M059J (cell line): ENCODE data around the gene HPSE2. TPM values are rescaled to one million over a fixed set of nuclear protein-coding genes. Genes with fewer than 3 reads are reported as not detected.
A peak's percentile ranks its signal among the peaks of the same experiment; 100 is the strongest.

ENCODE experiments used
- DNase-seq: peaks from one replicate; pipeline ENCODE4 v3.0.0-alpha.2; 2012; ENCODE audit warnings: low read depth
- total RNA-seq: library from RNA; depleted of rRNA; stranded (reverse); fragments of >200 nt; shearing (Covaris generic); gene quantifications from 2 replicates; pipeline ENCODE4 v1.2.3, GENCODE V29; 2014

The HPSE2 gene
- total RNA-seq, 1 experiment from 2014 or later, result 0.57 TPM

DNA sequence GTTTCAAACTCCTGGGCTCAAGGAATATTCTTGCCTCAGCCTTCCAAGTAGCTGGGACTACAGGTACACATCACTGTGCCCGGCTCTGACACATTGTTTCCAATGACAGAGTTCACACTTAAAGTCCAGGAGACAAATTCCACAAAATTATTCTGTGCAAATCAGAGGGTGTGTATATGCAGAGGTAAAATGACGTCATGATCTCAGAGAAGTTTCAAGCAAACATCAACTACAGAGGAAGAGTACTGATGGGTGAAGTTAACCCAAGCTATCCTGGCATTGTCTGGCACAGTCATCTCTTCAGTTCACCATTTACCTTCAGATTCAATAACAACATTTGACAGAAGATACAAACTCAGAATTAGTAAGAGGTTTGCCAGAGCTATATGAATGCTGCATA lies 388.9 kb downstream of the HPSE2 start:
- DNase-seq, result no peak

DNA sequence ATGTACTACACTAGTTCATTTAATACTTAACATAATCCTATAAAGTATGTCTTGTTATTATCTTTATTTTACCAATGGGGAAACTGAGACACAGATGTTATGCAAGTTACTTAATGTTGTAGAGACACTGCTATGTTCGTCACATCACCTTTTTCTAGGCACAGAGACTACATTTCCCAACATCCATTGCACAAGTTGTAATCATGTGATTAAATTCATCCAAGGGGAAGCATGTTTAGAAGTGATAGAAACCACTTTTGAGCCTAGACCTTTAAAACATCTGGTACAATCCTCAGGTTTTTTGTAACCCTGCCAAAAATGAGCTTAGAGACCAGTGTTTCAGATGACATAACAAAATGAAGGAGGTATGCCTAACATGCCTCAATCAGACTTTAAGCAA lies 402.1 kb downstream of the HPSE2 start:
- no peak for DNase-seq

DNA sequence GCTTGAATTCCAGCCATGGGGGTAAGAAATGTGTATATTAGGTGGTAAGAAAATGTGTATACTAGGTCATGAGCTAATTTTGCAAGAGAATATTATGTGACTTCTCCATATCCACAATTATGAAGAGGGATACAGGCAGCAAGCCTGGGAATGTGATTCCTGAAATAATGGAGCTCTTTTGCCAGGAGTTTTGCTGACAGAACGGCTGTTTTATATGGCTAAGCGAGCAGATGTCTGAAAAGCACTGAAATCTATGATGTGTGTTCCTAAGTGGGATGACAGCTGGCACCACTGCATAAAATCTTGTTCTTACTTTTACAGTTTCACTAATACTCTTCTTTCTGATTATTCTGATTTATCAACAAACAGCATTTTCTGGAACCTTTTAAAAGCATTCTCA lies 402.9 kb downstream of the HPSE2 start:
- DNase-seq, result no peak

DNA sequence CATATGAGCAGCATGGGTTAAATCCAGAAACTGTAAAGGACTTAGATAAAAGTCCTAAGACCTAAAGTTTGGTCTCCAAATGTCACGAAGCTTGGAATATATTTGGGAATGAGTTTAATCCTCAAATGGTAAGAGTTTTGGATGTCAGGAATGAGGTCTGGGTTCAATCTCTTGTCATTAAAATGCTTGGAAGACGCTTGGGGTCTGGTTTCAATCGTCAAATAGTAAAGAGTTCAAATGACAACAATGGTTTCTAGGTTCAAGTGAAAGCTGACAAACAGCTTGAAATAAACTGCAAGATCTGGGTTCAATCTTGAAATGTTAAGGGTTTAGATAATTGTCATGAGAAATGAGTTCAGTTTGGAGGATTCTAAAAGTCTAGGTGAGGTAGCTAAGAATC lies 403.5 kb downstream of the HPSE2 start:
- no peak for DNase-seq

DNA sequence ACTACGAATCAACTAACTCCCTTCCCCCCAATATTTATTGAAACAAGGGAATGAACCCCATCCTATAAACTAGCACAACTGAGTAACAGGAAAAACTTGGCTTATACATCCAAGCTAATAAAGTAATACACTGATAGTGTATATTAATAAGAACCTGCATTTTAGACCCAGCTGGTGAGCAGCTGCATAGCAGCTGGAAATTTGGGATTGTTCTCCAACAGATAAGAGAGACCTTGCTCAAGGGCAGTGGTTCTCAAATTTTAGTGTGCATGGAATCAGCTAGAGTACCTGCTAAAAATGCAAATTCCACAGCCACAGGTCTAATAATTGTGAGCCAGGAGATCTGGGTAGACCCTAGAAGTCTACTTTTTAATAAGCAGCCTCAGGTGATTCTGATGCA lies 404.3 kb downstream of the HPSE2 start:
- no peak for DNase-seq

DNA sequence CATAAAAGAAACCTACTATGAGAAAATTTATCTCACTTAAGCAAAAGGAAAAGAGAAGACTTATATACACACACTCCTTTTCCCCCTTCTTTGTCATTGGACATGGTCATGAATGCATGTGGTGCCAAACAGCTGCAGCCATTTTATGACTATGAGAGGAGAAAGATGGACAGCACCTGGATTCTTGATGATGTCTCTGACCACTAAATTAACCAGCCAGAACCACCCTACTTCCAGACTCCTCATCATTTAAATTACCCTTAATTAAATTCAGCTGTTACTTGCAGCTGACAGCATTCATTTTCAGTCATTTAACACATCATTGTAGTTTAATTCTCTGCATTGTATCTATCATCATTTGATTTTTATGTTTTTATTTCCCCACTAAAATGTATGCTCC lies 409.9 kb downstream of the HPSE2 start:
- no peak for DNase-seq

DNA sequence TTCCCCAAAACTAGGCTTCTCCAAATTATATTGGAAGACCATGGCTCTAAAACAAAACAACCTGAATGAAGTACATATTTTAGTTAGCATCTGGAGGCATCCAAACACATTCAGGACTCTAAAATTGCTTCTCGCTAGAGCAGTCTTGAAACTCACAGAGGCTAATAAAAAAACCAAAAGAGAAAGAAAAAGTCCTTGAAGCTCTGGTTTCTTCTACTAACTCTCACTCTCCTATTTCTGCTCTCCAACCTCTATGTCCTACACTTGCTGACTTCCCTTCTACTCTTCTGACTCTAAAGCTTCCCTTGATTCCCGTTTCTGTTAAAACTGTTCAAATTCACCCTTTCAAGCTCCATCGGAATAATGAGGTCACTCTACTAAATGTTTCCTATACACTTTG lies 418.3 kb downstream of the HPSE2 start:
- DNase-seq, result no peak

DNA sequence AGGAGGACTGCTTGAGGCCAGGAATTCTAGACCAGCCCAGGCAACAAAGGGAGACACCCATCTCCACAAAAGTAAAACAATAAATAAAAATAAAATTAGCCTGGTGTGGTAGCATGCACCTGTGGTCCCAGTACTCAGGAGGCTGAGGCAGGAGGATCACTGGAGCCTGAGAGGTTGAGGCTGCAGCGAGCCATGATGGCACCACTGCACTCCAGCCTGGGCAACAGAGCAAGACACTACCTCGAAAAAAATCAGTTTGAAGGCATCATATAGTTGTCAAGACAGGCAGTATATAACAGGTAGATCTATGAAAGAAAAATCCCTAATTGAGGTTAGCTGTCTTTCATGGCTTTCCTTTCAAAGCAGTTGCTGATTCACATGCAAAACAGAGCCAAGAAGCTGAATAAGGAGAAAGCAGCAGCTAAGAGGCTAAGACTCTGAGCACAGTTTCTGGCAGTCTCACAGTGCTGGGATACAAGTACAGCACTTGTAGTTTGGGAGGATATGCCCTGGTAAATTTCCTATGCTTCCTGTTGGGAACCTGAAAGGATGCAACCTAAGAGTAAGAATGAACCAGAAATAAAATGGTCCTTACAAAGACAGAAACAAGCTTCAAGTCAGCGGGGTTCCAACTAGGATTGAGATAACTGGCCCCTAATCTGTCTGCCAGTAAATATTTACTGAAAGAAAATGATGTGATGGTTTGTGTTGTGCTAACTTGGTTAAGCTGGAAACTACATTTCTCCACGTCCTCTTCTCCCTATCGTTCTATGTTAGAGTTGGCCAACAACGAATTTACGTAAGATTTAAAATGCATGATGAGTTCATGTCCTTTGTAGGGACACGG lies 420.4 kb downstream of the HPSE2 start:
- DNase-seq, result no peak

DNA sequence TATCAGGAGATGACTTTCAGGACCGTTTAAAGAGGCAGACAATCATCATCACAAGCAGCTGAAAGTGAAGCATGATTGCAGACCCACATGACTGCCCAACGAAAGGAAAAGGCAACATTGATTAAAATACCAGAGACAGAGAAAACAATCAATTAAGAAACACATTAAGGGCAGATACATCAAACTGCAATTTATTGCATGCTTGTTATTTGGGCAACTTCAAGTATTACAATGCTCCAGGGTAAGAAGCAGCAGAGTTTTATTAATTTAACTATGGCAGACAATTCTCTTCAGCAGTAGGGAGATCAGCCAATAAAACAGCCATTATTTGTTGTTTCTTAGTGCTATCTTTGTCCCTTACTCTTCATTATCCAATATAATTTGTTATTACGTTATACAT lies 421.2 kb downstream of the HPSE2 start:
- DNase-seq, result no peak

DNA sequence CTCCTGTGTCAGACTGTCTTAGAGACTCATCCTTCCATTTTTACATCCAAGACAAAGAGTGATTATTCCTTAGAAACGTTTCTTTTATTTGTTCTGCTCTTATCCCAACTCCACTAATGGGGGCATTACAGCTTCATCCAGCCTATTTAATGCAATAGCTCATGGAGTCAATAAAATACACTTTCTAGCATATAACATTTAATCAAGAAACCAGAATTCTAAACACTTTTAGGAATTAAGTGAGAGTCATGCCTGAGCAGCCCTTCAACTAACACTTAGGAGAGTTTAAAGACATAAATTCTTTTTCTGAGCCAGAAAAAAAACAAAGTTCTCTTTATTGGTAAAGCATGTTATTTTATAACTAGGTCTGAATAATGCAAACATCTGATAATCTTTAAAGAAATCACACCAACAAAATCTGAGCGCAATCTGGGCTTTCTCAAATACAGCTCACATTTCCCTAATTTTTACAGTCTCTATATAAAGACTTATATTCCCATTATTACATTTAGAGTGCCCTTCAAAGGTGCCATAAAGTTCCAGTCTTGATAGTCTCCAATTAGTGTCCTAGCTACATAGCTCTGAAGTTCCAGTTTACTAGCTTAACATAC lies 427.3 kb downstream of the HPSE2 start:
- DNase-seq, result no peak

DNA sequence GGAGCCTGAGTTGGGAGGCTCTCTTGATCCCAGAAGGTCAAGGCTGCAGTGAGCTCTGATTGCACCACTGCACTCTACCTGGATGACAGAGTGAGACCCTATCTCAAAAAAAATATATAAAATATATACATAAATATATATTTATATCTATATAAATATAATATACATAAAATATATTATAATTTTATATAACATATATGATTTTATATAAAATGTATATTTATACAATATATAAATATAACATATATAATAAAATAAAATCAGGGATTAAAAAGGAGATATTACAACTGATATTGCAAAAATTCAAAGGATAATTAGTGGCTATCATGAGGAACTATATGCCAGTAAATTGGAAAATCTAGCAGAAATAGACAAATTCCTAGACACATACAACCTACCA lies 435.4 kb downstream of the HPSE2 start:
- DNase-seq, result no peak

DNA sequence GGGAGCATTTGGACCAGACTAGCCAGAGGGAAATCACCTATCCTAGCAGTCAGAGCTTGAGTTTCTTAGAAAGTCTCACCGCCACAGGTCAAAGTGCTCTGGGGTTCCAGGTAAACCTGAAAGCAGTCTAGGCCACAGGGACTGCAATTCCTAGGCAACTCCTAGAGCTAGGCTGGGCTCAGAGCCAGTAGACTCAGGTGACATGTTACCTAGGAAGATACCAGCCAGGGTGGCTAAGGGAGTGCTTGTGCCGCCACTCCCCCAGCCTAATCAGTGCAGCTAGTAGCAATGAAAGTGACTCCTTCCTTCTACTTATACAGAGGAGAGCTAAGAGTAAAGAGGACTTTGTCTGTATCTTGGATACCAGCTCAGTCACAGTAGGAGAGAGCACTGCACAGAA lies 440.2 kb downstream of the HPSE2 start:
- DNase-seq, result no peak

DNA sequence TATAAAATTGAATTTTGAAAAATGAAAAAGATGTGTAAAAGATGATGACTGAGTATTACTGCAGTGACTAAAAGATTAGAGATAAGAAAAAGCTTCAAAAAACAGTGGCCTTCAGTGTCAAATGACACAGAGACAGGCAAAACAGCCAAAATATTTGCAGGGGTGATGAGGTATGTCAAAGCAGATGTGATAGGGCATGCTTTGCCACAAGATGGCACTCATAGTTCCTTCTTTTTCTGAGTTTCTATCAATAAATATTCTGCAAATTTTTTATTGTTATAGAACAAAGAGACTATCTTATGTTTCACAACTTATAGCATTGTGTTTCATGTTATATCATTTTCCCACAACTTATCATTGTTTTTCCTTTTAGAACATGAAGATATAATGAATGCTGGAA lies 444.8 kb downstream of the HPSE2 start:
- DNase-seq, result peak; percentile 8

DNA sequence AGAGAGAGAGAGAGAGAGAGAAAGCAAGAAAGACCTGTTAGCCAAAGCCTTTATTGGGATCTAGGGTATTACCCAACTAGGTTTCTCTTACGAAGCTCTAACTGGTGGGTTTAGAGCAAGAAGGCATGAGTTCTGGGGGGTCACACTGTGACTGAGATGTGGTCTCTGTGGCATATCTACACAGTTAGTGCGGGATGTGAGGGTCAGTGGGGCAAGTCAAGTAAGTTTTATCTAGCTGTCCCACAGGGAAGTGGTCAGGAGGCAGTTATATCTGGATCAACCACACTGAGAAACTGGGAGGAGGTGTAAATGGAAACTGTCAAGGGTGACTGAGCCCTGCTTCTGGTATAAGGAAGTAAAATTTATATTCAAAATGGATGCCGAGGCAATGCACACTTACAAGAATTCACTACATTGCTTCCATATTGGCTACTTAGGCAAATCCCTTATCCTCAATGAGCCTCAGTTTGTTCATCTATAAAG lies 457.3 kb downstream of the HPSE2 start:
- DNase-seq, result no peak

DNA sequence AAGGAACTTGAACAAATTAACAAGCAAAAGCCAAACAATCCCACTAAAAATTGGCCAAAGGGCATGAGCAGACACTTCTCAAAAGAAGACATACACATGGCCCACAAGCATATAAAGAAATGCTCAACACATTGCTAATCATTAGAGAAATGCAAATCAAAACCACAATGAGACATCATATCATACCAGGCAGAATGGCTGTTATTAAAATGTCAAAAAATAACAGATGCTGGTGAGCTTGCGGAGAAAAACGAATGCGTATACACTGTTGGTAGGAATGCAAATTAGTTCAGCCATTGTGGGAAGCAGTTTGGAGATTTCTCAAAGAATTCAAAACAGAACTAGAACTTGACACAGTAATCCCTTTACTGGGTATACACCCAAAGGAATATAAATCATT lies 477.2 kb downstream of the HPSE2 start:
- no peak for DNase-seq

DNA sequence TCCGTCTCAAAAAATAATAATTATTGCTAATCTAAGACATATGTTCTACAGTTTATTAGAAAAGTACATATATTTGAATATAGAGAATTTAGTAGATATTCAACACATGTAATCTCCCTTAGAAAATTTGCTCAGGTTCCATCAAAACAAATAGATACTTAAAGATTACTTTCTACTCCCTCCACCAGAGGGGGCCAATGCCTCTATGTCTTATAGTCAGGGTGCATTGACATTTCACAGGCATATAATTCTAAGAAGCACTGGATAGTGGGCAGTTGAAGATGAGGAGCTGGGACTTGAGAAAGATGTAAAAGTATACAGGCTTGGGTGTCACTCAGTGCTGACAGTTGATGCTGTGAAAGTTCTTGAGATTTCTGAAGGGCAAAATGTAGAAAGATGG lies 487.4 kb downstream of the HPSE2 start:
- peak; percentile 36 for DNase-seq

DNA sequence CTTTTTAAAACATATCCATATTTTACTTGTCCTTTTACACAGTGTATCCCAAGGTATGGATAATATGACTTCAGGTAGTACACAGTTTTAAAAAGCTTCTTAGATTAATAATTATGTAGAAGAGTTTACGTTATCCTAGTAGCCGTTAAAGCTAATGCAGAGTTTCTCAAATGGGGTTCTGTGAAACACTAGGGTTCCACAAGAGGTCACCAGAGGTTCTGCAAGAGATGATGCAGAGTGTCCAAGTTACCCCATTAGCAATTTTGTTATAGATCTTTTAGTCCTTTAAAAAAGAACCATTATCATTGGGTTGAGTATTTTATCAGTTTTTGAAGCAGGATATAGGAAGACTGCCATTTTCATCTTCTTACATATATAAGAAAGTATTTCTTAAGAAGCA lies 490.0 kb downstream of the HPSE2 start:
- no peak for DNase-seq

DNA sequence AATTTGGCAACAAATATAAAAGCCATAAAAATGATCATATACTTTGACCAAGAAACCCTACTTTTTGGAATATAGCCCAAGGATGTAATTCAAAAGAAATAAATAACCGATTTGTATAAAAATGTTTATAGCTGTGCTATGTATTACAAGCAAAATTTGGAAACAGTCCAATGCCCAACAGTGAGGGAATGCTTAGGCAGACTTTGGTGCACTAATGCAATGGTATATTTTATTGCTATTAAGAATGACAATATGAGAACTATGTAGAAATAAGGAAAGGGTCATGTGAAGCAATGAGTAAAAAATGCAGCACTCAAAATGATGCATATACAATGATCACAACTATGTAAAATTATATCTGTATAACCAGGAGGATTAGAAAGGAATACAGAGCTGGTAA lies 515.1 kb downstream of the HPSE2 start:
- no peak for DNase-seq

DNA sequence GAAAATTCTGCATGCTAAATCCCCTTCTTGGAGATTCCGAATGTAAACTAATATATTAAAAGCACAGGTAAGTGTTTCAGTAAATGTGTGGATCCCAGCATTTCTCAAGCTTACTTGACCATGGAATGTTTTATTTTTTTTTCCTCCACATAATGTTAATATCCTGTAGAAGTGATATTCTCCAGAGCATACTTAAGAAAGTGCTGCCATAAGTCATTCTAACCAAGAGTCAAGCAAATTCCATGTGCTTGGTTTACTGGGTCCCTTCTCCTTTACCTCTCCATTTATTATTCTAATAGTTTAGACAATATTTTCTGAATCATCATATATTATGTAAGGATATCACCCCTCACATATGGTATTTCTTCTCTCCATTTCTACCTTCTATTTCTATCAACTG lies 522.1 kb downstream of the HPSE2 start:
- DNase-seq, result no peak

DNA sequence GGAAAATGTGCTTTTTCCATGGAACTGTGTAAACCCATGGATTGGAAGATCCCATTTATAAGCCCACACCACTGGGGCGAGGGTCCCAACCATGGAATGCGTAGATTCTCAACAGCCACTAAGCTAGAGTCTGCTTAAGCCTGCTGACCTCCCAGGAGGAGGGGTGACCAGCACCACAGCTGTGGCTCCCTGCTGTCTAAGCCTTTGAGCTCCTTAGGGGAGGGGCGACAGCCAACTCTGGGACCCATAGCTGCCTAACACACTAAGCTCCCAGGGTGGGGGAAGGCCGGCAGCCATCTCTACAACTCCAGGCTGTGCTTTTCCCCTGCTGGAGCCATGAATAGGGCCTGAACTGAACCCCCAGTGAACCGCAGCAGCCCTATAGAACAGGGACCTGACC lies 539.1 kb downstream of the HPSE2 start:
- no peak for DNase-seq

DNA sequence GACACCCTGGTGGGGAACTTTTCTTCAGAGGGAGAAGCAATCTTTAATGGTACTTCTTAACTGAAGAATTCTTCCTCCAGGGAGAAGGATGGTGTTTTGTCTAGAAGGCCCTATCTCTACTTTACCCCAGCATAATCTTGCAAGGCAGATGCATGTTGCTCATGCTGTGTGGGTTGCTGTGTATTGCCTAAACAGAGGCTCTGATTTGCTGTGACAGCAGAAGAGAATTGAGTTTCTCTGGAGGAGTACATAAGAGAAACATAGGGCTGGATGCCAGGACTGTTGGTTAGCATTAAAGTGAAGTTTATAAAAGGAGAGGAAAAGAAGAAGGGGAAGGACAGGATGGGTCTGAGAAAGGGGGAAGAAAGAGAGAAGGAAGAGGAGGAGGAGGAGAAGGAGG lies 540.8 kb downstream of the HPSE2 start:
- no peak for DNase-seq

DNA sequence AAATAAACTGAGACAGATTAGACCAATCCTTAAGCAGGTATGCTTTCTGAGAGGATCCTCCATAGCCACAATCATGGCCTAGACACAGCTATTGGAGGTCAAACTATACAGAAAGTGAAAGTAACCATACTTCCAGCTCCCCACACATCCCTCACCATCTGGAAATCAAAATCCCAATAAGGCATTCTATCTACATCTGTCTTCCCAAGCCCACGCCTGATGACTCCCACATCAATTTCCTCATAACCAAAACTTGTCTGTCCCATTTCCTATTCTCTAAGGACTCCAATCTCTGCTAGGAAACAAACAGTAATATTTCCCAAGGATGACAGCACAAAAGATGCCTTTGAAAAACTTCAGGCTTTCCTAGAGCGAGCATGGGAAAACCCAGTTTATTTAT lies 541.6 kb downstream of the HPSE2 start:
- no peak for DNase-seq

DNA sequence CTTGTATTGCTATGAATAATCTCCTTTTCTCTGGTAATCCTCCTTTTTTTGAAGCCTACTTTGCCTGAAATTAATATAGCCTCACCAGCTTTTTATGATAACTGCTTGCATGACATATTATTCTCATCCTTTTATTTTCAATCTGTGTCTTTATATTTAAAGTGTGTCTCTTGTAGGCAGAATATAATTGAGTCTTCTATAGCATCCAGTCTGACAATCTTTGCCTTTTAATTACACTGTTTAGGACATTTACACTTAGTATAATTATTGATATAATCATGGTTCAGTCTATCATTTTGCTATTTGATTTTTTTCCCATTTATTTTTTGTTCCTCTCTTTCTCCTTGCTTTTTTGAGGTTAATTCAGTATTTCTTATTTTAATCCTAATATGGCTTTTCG lies 548.0 kb downstream of the HPSE2 start:
- DNase-seq, result no peak
